Activated T-cell treated with anti-CD3 and anti-CD28 coated beads, Interleukin-2, amount 50 U/mL, for 4 hours (primary cell): ENCODE data around the gene NYNRIN. TPM values are rescaled to one million over a fixed set of nuclear protein-coding genes. Genes with fewer than 3 reads are reported as not detected.
"Not testable (repeated sequence)": the region's sequence is repeated elsewhere in the genome, so short reads cannot be mapped to it uniquely, and the experiment has no call there.

ENCODE experiments used
- ATAC-seq, 2 donors: fragments of 200-7000 bp; cut with Tn5 transposase; one replicate each; pipeline ENCODE4 v1.10.0; 2021
- DNase-seq: peaks from one replicate; pipeline ENCODE4 v3.0.0-alpha.2; 2020
- H3K27me3 Mint-ChIP-seq: one replicate; pipeline ENCODE4 v1.8.0; 2021; ENCODE audit warnings: low read depth, mixed read lengths
- H3K36me3 Mint-ChIP-seq: one replicate; pipeline ENCODE4 v1.8.0; 2022; ENCODE audit warnings: mixed read lengths; ENCODE audit not compliant: insufficient read depth
- H3K4me1 Mint-ChIP-seq: one replicate; pipeline ENCODE4 v1.8.0; 2021; ENCODE audit warnings: low read depth, mixed read lengths
- H3K4me3 Mint-ChIP-seq: one replicate; pipeline ENCODE4 v1.8.0; 2021; ENCODE audit warnings: mild to moderate bottlenecking, moderate library complexity, mixed read lengths
- H3K9me3 Mint-ChIP-seq: one replicate; pipeline ENCODE4 v1.8.0; 2021; ENCODE audit warnings: mixed read lengths
- total RNA-seq, 3 donors: library from RNA; stranded (reverse); gene quantifications; one replicate each; pipeline ENCODE4 v1.2.1, GENCODE V29; 2021

Gene NYNRIN
- total RNA-seq, 3 donors from 2014 or later = 0.03 to 0.05 TPM; not detected in 1

DNA sequence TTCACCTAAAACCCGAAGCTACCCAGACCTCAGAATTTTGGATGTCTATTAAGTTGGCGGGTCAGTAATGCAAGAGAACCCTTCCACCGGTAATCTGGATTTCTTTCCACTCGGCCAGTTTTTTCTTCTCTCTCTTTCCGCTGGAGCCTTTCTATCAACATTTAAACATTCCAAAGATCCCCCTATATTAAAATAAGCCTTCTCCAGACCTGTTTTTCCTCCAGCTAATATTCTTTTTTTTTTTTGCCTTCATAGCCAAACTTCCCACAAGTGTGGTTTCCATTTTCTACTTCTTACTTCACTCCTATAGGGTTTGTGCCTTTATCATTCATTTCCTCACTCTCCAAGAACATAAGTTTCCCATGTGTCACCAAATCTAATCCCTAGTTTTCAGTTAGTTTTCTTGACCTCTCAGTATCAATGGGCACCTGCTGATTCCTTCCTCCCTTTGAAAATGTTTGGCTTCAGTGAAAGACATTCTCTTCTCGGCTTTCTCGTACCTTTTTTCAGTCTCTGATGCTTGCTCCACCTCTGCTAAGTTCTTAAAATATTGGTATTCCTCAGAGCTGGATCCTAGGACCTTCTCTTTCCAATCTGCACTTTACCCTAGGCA is 44.4 kb downstream of the NYNRIN start:
- peaks cover 40% of the 10 kb centered on the region for H3K4me1 Mint-ChIP-seq

DNA sequence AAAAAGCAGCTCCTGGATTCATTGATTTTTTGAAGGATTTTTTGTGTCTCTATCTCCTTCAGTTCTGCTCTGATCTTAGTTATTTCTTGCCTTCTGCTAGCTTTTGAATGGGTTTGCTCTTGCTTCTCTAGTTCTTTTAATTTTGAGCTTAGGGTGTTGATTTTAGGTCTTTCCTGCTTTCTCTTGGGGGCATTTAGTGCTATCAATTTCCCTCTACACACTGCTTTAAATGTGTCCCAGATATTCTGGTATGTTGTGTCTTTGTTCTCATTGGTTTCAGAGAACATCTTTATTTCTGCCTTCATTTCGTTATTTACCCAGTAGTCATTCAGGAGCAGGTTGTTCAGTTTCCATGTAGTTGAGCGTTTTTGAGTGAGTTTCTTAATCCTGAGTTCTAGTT is 52.0 kb downstream of the NYNRIN start:
- not testable (repeated sequence) for ATAC-seq, DNase-seq, H3K27me3 Mint-ChIP-seq, H3K4me3 Mint-ChIP-seq, H3K4me1 Mint-ChIP-seq, H3K9me3 Mint-ChIP-seq
- H3K36me3 Mint-ChIP-seq = peaks cover 20% of the 10 kb centered on the region

More for the DNA sequence above, 44.4 kb downstream of the NYNRIN start:
- no peaks in the 10 kb centered on the region for H3K9me3 Mint-ChIP-seq
- peaks cover 22% of the 10 kb centered on the region for H3K36me3 Mint-ChIP-seq
- no peak for ATAC-seq
- no peak for DNase-seq
- no peaks in the 10 kb centered on the region for H3K27me3 Mint-ChIP-seq
- H3K4me3 Mint-ChIP-seq = peak overlapping the region; percentile 94

DNA sequence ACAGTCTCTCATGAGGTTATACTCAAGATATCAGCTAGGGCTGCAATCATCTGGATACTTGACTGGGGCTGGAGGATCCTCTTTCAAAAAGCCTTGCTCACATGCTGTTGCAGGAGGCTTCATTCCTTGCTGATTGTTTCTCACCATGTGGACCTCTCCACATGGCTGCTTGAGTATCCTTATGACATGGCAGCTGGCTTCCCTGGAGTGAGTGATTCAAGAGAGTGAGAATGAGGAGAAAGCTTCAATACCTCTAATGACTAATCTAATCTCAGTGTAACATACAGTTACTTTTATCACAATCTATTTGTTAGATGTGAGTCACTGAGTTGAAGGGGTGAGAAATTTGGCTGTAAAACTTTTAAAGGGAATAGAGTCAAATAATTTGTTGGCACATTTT is 58.2 kb downstream of the NYNRIN start:
- ATAC-seq = peak; percentile 80 to 83
- Mint-ChIP-seq H3K9me3 (peaks cover 4% of the 10 kb centered on the region), H3K36me3 (peaks cover 11% of the 10 kb centered on the region), H3K4me1 (peaks cover 4% of the 10 kb centered on the region), H3K27me3 (no peaks in the 10 kb centered on the region), H3K4me3 (no peak overlapping the region)
- DNase-seq = no peak

DNA sequence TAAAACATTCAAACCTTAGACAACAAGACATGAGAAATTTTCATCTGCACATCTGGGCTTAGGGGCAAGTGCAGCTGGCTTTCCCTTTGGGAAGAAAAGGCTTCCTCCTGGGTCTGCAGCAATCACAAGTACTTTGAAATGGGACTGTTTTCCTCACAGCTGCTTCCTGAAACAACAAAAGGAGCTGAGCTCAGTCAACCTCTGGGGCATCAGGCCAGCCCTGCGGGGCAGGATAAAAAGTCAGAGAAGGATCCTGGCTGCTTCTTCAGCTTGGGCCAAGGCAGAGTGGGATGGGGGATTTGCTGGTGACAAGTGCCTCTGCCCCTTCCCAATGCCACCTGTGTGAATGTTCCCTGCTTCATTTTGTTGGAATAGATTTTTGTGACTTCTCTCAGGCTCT is 59.9 kb downstream of the NYNRIN start:
- Mint-ChIP-seq H3K36me3 (peaks cover 5% of the 10 kb centered on the region), H3K9me3 (peaks cover 4% of the 10 kb centered on the region), H3K4me3 (no peak overlapping the region), H3K27me3 (no peaks in the 10 kb centered on the region), H3K4me1 (peaks cover 11% of the 10 kb centered on the region)
- DNase-seq (no peak), ATAC-seq (no peak)

DNA sequence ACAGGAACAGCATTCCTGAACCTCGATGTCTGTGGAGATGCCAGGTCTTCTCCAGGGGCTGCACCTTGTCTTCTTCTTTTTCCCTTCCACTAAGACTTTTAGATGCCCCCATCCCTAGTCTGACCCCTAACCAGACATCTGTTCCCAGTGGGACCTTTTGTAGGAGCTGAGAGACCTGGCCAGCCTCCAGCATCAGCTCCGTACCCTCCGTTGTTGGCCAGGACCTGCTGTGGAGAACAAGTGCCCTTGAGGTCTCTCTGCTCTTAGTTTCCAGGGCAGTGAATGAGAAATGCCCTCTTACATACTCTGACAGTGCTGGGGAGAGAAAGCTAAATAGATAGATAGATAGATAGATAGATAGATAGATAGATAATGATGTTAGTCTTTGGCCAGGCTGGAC is 60.5 kb downstream of the NYNRIN start:
- Mint-ChIP-seq H3K4me3 (no peak overlapping the region), H3K9me3 (peaks cover 4% of the 10 kb centered on the region), H3K36me3 (peaks cover 5% of the 10 kb centered on the region), H3K27me3 (no peaks in the 10 kb centered on the region), H3K4me1 (peaks cover 17% of the 10 kb centered on the region)
- no peak for ATAC-seq
- no peak for DNase-seq

DNA sequence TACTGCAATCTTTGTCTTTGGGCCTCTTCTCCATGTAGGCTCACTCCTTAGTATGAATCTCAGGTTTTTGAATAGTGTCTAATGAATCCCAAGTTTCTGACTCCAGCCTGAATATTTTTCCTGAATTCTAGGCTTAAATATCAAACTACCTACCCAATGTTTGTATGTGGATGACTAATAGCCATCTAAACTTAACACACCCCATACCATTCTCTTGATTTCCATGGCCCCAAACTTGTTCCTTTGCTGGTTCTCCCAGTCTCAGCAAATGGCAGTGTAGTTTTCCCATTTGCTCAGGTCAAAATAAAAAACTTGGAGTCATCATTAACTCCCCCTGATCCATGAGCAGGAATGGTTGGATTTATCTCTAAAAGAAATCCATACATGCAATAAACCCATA is 62.5 kb downstream of the NYNRIN start:
- H3K27me3 Mint-ChIP-seq = no peaks in the 10 kb centered on the region
- H3K36me3 Mint-ChIP-seq = peaks cover 5% of the 10 kb centered on the region
- no peak overlapping the region for H3K4me3 Mint-ChIP-seq
- H3K9me3 Mint-ChIP-seq = peaks cover 4% of the 10 kb centered on the region
- no peak for DNase-seq
- ATAC-seq = no peak
- H3K4me1 Mint-ChIP-seq = peaks cover 35% of the 10 kb centered on the region

DNA sequence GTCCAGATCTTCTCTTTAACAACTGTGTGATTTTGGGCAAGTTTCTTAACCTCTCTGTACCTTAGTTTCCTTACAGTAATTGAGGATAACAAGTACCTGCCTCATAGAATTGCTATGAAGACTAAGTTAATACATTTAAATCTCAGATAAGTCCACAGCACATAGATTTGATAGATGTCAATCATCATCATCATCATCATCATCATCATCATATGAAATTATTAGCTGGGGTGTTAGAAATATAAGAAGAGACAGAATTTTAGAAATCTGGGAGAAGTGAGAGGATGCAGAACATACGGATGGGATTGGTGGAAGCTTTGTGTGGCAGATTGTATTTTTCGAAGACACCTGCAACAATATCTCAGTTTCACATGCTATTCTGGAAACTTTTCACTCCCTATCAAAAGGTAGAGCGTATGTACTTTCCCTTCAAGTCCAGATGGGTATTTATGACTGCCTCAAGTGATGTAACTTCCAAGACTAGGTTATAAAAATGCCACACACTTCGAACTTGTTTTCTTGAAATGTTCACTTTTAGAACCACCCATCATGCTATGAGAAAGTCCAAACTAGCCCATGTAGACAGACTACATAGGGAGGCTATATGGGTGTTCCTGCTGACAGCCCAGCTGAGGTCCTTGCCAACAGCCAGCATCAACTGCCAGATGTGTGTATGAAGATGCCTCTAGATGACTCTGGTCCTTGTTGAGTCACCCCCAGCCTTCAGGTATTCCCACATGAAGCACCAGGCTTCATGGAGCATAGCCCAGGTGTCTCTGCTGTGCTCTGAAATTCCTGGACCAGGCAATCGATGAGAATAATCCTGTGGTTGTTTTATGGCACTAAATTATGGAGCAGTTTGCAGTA is 64.4 kb downstream of the NYNRIN start:
- H3K36me3 Mint-ChIP-seq = peaks cover 3% of the 10 kb centered on the region
- H3K9me3 Mint-ChIP-seq = no peaks in the 10 kb centered on the region
- H3K27me3 Mint-ChIP-seq = no peaks in the 10 kb centered on the region
- H3K4me1 Mint-ChIP-seq = peaks cover 32% of the 10 kb centered on the region
- ATAC-seq = no peak
- DNase-seq = no peak
- no peak overlapping the region for H3K4me3 Mint-ChIP-seq

DNA sequence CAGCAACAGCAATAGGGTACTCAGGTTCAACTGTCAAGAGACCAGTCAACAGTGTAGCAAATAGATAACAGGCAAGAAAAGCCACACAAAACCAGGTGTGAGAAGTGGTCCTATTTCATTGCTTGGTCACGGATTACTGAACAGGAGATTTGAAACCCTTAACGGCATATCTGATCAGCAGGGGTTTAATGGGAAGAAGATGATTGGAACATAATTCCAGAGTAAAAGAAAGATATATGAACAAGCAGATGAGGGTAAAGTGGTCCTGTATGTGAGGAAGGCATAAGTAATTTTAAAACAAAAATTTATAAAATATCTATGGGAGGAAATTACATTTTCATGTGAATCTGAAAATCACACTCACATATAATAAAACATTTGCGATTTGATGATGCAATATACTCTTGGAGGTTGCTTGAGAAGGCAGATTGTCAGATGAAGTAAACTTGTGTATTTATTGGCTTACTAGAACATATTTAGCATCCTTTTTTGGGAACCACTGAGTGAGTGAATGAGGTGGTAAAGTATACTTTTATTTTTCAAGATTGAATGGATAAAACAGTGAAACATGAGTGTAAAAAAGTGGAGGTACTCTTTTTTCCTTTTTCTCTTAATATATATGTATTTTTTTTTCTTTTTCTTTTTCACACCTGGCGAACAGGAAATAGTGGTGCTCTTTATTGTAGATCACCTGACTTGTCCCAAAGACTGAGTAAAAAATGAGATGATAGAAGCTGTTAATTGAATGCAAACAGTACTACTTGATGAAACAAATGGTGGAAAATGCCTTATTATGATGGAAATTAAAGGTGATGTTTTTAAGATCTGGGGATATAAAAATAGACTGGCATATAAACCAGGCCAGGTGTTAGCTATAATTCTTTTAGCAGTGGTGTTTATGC is 65.3 kb downstream of the NYNRIN start:
- H3K27me3 Mint-ChIP-seq = no peaks in the 10 kb centered on the region
- no peak for DNase-seq
- H3K9me3 Mint-ChIP-seq = no peaks in the 10 kb centered on the region
- no peak for ATAC-seq
- H3K36me3 Mint-ChIP-seq = peaks cover 3% of the 10 kb centered on the region
- peaks cover 32% of the 10 kb centered on the region for H3K4me1 Mint-ChIP-seq
- H3K4me3 Mint-ChIP-seq = peak overlapping the region; percentile 51

DNA sequence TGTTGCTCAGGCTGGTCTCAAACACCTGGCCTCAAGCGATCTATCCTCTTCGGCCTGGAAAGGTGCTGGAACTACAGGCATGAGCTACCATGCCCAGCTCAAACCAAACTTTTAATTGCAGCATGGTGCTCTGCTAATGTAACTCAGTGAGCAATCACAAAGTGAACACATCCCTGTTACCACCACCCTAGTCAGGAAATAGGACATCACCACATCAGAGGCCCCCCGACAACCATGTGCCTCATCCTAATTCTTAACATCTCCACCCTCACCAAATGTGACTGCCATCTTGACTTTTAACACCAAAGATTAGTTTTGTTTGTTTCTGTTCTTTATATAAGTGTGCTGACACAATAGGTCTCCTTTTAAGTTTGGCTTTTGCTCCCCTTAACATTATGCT is 66.6 kb downstream of the NYNRIN start:
- no peak for ATAC-seq
- DNase-seq = no peak
- no peaks in the 10 kb centered on the region for H3K27me3 Mint-ChIP-seq
- peaks cover 3% of the 10 kb centered on the region for H3K36me3 Mint-ChIP-seq
- H3K4me3 Mint-ChIP-seq = no peak overlapping the region
- no peaks in the 10 kb centered on the region for H3K9me3 Mint-ChIP-seq
- H3K4me1 Mint-ChIP-seq = peaks cover 32% of the 10 kb centered on the region

DNA sequence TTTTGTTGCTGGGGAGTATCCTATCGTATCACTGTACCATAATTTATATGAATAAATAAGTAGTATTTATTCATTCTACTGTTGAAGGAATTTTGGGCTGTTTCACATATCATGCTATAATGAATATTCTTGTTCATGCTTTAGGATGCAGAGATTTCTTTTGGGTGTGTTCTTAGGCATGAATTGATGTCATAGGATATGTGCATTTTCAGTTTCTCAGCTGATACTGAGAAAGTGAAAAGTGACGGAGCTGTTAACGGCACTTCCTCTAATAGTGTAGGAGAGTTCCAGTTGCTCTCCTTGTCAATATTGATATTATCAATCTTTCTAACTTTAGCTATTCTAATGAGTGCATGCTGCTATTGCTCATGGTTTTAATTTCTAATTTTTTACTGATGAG is 67.0 kb downstream of the NYNRIN start:
- Mint-ChIP-seq H3K4me3 (no peak overlapping the region), H3K36me3 (peaks cover 3% of the 10 kb centered on the region), H3K9me3 (no peaks in the 10 kb centered on the region), H3K4me1 (peaks cover 32% of the 10 kb centered on the region), H3K27me3 (no peaks in the 10 kb centered on the region)
- ATAC-seq (no peak), DNase-seq (no peak)

Other genes with a start within 250 kb of the NYNRIN start
- gene IRF9, start 237.7 kb upstream of the NYNRIN start, total RNA-seq = 100 to 1,000 TPM; 110 to 152 (median 121) TPM
- 10 to 100 TPM; 17.4 to 24.8 (median 19.9) TPM for gene REC8, start 226.9 kb upstream of the NYNRIN start, total RNA-seq
- 100 to 1,000 TPM; 265 to 293 (median 265) TPM for gene IPO4, start 210.2 kb upstream of the NYNRIN start, total RNA-seq
- 10 to 100 TPM; 30.4 to 34.6 (median 33.7) TPM for gene TM9SF1, start 203.6 kb upstream of the NYNRIN start, total RNA-seq
- under 1 TPM in 1 of 3 donors, not detected in 2; 0.33 TPM for gene TSSK4, start 193.3 kb upstream of the NYNRIN start, total RNA-seq
- gene CHMP4A, start 185.5 kb upstream of the NYNRIN start, total RNA-seq = 10 to 100 TPM; 71.7 to 85.5 (median 85.4) TPM
- gene MDP1, start 182.9 kb upstream of the NYNRIN start, total RNA-seq = 10 to 100 TPM; 16.3 to 19.5 (median 18.4) TPM
- gene NEDD8, start 166.6 kb upstream of the NYNRIN start, total RNA-seq = 100 to 1,000 TPM; 197 to 217 (median 205) TPM
- 10 to 100 TPM; 29.6 to 30.8 (median 29.7) TPM for gene GMPR2, start 166.1 kb upstream of the NYNRIN start, total RNA-seq
- 100 to 1,000 TPM in 2 of 3 donors, 10 to 100 TPM in 1; 87.2 to 110 (median 103) TPM for gene TINF2, start 156.4 kb upstream of the NYNRIN start, total RNA-seq
- 1 to 10 TPM; 2.6 to 8.1 (median 2.6) TPM for gene TGM1, start 135.8 kb upstream of the NYNRIN start, total RNA-seq
- gene RABGGTA, start 127.4 kb upstream of the NYNRIN start, total RNA-seq = 10 to 100 TPM; 52.2 to 58.8 (median 53.4) TPM
- 1 to 10 TPM; 2.6 to 4.2 (median 3.1) TPM for gene DHRS1, start 99.2 kb upstream of the NYNRIN start, total RNA-seq
- 10 to 100 TPM; 67.8 to 71.0 (median 68.0) TPM for gene NOP9, start 99.2 kb upstream of the NYNRIN start, total RNA-seq
- gene CIDEB, start 91.0 kb upstream of the NYNRIN start, total RNA-seq = 1 to 10 TPM; 6.5 to 7.3 (median 7.2) TPM
- 10 to 100 TPM in 2 of 3 donors, 1 to 10 TPM in 1; 9.0 to 10.8 (median 10.4) TPM for gene LTB4R2, start 88.9 kb upstream of the NYNRIN start, total RNA-seq
- 1 to 10 TPM; 7.0 to 8.0 (median 7.8) TPM for gene LTB4R, start 87.5 kb upstream of the NYNRIN start, total RNA-seq
- gene ADCY4, start 63.9 kb upstream of the NYNRIN start, total RNA-seq = under 1 TPM; 0.43 to 0.76 (median 0.53) TPM
- 1 to 10 TPM; 5.9 to 8.0 (median 6.2) TPM for gene RIPK3, start 59.0 kb upstream of the NYNRIN start, total RNA-seq
- under 1 TPM; 0.13 to 0.38 (median 0.32) TPM for gene NFATC4, start 30.8 kb upstream of the NYNRIN start, total RNA-seq
- 1 to 10 TPM; 3.1 to 5.6 (median 3.6) TPM for gene CBLN3, start 30.7 kb downstream of the NYNRIN start, total RNA-seq
- gene KHNYN, start 31.0 kb downstream of the NYNRIN start, total RNA-seq = 10 to 100 TPM; 53.2 to 65.1 (median 56.5) TPM
- 10 to 100 TPM; 52.6 to 59.9 (median 59.4) TPM for gene SDR39U1, start 43.8 kb downstream of the NYNRIN start, total RNA-seq
- gene CMA1, start 109.3 kb downstream of the NYNRIN start, total RNA-seq = 1 to 10 TPM in 1 of 3 donors, not detected in 2; 1.2 TPM
- gene CTSG, start 177.2 kb downstream of the NYNRIN start, total RNA-seq = not detected
- 100 to 1,000 TPM in 1 of 3 donors, 10 to 100 TPM in 2; 34.7 to 116 (median 58.8) TPM for gene GZMH, start 210.7 kb downstream of the NYNRIN start, total RNA-seq
- gene GZMB, start 235.2 kb downstream of the NYNRIN start, total RNA-seq = 1,000 to 10,000 TPM; 1,078 to 3,056 (median 1,179) TPM